Breast epithelium (tissue), 4 donors: ENCODE data around the gene SIRPA. TPM values are rescaled to one million over a fixed set of nuclear protein-coding genes. Genes with fewer than 3 reads are reported as not detected.

Experiments
- DNase-seq, 2 donors: peaks; one replicate each; pipeline ENCODE4 v3.0.0-alpha.2; 2019; ENCODE audit warnings: low spot score in 2 of 2
- H3K27ac ChIP-seq, 2 donors: fragments of 200-600 bp; sonication (generic) in 1 of 2; one replicate each; pipeline ENCODE4 v1.5.1; 2016 to 2019; ENCODE audit warnings: mild to moderate bottlenecking in 1 of 2
- H3K27me3 ChIP-seq, 2 donors: fragments of 200-600 bp; sonication (generic) in 1 of 2; one replicate each; pipeline versions ENCODE4 v1.5.1 to v1.6.0; 2017 to 2019; ENCODE audit warnings: control low read depth in 1 of 2, mild to moderate bottlenecking in 1 of 2
- H3K36me3 ChIP-seq: fragments of 200-600 bp; one replicate; pipeline ENCODE4 v1.5.1; 2019
- H3K4me1 ChIP-seq, 2 donors: fragments of 200-600 bp; sonication (generic); one replicate each; pipeline ENCODE4 v1.5.1; 2016 to 2019; ENCODE audit warnings: control low read depth in 1 of 2
- H3K4me3 ChIP-seq, 3 donors: fragments of 200-600 bp; sonication (generic); 1 replicate in 2 of 3; 2 replicates in 1 of 3; pipeline ENCODE4 v1.5.1; 2016 to 2019; ENCODE audit warnings: mild to moderate bottlenecking in 3 of 3, moderate library complexity in 2 of 3
- H3K9me3 ChIP-seq, 2 donors: fragments of 200-600 bp; sonication (generic) in 1 of 2; one replicate each; pipeline ENCODE4 v1.5.1; 2016 to 2019; ENCODE audit warnings: control low read depth in 1 of 2
- POLR2A ChIP-seq: fragments of 450-650 bp; IDR thresholded peaks from one replicate; pipeline ENCODE4 v1.6.1; 2016; ENCODE audit warnings: antibody characterized with exemption, mild to moderate bottlenecking, moderate library complexity
- POLR2AphosphoS5 ChIP-seq, 3 donors: sonication (generic); formaldehyde crosslinking; IDR thresholded peaks; one replicate each; pipeline ENCODE4 v1.6.1; 2017; ENCODE audit warnings: antibody characterized with exemption in 3 of 3
- intact Hi-C: fragments of 100-400 bp; cut with DNase I; formaldehyde crosslinking; loops from one replicate; pipeline ENCODE4 v1.15.1; 2023; ENCODE audit warnings: low total_unique reads
- total RNA-seq, 3 donors: library from RNA; depleted of rRNA; stranded (reverse); fragments of >200 nt; gene quantifications; one replicate each; pipeline ENCODE4 v1.1.0, GENCODE V29; 2016
- TF ChIP-seq, protein P1 (sequence below), 3 donors: fragments of 450-650 bp; IDR thresholded peaks; one replicate each; pipeline ENCODE4 v1.5.1; 2016 to 2017; ENCODE audit warnings: antibody characterized with exemption in 3 of 3, mild to moderate bottlenecking in 3 of 3, moderate library complexity in 3 of 3

Gene SIRPA
- total RNA-seq, 3 donors from 2014 or later, result 42.3 to 64.6 (median 53.9) TPM

DNA sequence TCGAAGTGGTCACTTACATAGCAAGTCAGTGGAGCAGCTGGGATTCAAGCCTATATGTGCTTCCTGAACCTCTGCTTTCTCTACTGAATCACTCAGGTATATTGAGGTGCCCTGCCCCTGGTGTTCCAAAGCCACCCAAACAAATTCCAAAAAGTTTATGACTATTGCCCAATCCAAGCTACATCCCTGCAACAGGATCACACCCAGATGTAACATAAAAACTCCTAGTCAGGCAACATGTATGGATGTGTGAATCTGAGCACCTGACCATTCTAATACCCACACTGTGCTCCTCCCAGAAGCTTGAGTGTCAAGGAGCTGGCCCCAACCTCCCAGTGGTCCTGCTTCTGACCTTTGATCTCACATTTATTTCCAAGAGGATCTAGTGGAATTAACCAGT is 39.5 kb upstream of the SIRPA start:
- Histone ChIP-seq H3K27me3 (no peaks in the 10 kb centered on the region), H3K4me1 (no peaks in the 10 kb centered on the region), H3K4me3 (no peak overlapping the region), H3K27ac (no peak overlapping the region), H3K9me3 (no peaks in the 10 kb centered on the region), H3K36me3 (no peaks in the 10 kb centered on the region)
- intact Hi-C loops, result no loop called here
- DNase-seq, result no peak
- no peak for TF ChIP-seq POLR2A
- TF ChIP-seq POLR2AphosphoS5 (IDR thresholded peaks at IDR 0.05), result no peak
- TF ChIP-seq, protein P1, sequence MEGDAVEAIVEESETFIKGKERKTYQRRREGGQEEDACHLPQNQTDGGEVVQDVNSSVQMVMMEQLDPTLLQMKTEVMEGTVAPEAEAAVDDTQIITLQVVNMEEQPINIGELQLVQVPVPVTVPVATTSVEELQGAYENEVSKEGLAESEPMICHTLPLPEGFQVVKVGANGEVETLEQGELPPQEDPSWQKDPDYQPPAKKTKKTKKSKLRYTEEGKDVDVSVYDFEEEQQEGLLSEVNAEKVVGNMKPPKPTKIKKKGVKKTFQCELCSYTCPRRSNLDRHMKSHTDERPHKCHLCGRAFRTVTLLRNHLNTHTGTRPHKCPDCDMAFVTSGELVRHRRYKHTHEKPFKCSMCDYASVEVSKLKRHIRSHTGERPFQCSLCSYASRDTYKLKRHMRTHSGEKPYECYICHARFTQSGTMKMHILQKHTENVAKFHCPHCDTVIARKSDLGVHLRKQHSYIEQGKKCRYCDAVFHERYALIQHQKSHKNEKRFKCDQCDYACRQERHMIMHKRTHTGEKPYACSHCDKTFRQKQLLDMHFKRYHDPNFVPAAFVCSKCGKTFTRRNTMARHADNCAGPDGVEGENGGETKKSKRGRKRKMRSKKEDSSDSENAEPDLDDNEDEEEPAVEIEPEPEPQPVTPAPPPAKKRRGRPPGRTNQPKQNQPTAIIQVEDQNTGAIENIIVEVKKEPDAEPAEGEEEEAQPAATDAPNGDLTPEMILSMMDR (IDR thresholded peaks at IDR 0.05), result no peak

DNA sequence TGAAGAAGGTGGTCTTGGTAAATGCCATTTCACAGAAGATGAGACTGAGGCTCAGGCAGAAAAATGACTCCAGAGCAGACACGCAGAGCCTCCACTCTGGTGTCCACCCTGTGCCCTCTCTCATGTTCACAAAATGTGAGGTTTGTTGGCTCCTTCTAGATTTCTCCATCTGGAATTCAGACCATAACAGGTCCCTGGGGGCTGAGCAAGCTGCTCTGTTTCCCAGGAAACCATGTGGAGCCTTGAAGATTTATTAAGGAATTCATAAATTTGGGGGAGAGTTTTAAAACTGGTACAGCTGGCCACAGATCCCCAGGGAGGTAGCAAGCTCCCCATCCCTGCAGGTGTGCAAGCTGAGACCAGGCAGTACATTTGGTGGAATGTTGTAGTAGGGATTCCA is 38.8 kb upstream of the SIRPA start:
- intact Hi-C loops, result no loop called here
- no peak for TF ChIP-seq POLR2A
- TF ChIP-seq POLR2AphosphoS5 (IDR thresholded peaks at IDR 0.05), result no peak
- TF ChIP-seq, protein P1 (IDR thresholded peaks at IDR 0.05), result no peak
- no peaks in the 10 kb centered on the region for H3K36me3 ChIP-seq
- no peak overlapping the region for H3K4me3 ChIP-seq
- H3K27ac ChIP-seq, result no peak overlapping the region
- H3K9me3 ChIP-seq, result no peaks in the 10 kb centered on the region
- H3K4me1 ChIP-seq, result no peaks in the 10 kb centered on the region
- no peaks in the 10 kb centered on the region for H3K27me3 ChIP-seq
- DNase-seq, result no peak

GRCh38 chr20:1857466-1857865 is 37.7 kb upstream of the SIRPA start:
- no peaks in the 10 kb centered on the region for H3K36me3 ChIP-seq
- intact Hi-C loops, result no loop called here
- no peaks in the 10 kb centered on the region for H3K9me3 ChIP-seq
- H3K4me1 ChIP-seq, result no peaks in the 10 kb centered on the region
- H3K27me3 ChIP-seq, result no peaks in the 10 kb centered on the region
- TF ChIP-seq POLR2A, result no peak
- TF ChIP-seq POLR2AphosphoS5 (IDR thresholded peaks at IDR 0.05), result no peak
- TF ChIP-seq, protein P1 (IDR thresholded peaks at IDR 0.05), result no peak
- H3K27ac ChIP-seq, result no peak overlapping the region
- H3K4me3 ChIP-seq, result no peak overlapping the region
- DNase-seq, result no peak

- no peak for DNase-seq
- no peaks in the 10 kb centered on the region for H3K36me3 ChIP-seq
- H3K27ac ChIP-seq, result no peak overlapping the region
- TF ChIP-seq, protein P1 (IDR thresholded peaks at IDR 0.05), result no peak
- TF ChIP-seq POLR2A (no peak), POLR2AphosphoS5 (IDR thresholded peaks at IDR 0.05) (no peak)
- H3K9me3 ChIP-seq, result no peaks in the 10 kb centered on the region
- H3K4me3 ChIP-seq, result no peak overlapping the region
- no peaks in the 10 kb centered on the region for H3K27me3 ChIP-seq
- no peaks in the 10 kb centered on the region for H3K4me1 ChIP-seq
- intact Hi-C loops, result no loop called here
These were observed 36.3 kb upstream of the SIRPA start for GRCh38 chr20:1858871-1859270.

GRCh38 chr20:1860446-1860845 is 34.8 kb upstream of the SIRPA start:
- TF ChIP-seq POLR2A, result no peak
- TF ChIP-seq, protein P1 (IDR thresholded peaks at IDR 0.05), result no peak
- peak in 1 of 3 donors; percentile 16 for TF ChIP-seq POLR2AphosphoS5 (IDR thresholded peaks at IDR 0.05)
- Histone ChIP-seq H3K36me3 (no peaks in the 10 kb centered on the region), H3K9me3 (no peaks in the 10 kb centered on the region), H3K27ac (peak overlapping the region; percentile 66 to 67), H3K4me3 (no peak overlapping the region), H3K27me3 (no peaks in the 10 kb centered on the region), H3K4me1 (no peaks in the 10 kb centered on the region)
- peak in 1 of 2 donors; percentile 80 for DNase-seq
- intact Hi-C loops, result no loop called here
